ENCODE data around the gene COL8A1.

DNA sequence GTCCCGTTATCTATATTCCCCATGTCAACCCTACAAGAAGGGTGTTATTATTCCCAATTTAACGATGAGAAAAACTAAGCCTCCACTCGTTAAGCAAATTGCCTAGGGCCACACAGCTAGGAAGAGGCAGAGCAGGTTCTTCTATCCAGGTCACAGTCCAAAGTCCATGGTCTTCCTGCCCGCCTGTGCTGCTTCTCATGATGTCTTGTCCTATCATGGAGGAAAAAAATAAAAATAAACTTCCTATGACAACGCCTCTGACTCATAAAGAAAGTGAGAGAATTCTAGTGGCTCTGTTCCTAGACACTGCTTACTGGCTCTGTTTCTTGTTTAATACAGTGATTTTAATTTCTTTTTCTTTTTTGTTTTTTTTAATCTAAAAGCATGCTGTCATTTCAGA is 9.7 kb downstream of the COL8A1 start:
- TF ChIP-seq, protein P1, sequence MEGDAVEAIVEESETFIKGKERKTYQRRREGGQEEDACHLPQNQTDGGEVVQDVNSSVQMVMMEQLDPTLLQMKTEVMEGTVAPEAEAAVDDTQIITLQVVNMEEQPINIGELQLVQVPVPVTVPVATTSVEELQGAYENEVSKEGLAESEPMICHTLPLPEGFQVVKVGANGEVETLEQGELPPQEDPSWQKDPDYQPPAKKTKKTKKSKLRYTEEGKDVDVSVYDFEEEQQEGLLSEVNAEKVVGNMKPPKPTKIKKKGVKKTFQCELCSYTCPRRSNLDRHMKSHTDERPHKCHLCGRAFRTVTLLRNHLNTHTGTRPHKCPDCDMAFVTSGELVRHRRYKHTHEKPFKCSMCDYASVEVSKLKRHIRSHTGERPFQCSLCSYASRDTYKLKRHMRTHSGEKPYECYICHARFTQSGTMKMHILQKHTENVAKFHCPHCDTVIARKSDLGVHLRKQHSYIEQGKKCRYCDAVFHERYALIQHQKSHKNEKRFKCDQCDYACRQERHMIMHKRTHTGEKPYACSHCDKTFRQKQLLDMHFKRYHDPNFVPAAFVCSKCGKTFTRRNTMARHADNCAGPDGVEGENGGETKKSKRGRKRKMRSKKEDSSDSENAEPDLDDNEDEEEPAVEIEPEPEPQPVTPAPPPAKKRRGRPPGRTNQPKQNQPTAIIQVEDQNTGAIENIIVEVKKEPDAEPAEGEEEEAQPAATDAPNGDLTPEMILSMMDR (IDR thresholded peaks at IDR 0.05), result no peak
- no peak for TF ChIP-seq POLR2A (IDR thresholded peaks at IDR 0.05)
